ENCODE measurements around the gene DYNC2H1.
"Not testable (repeated sequence)": the region's sequence is repeated elsewhere in the genome, so short reads cannot be mapped to it uniquely, and the experiment has no call there.

DYNC2H1 gene

GRCh38 chr11:103112364-103112763 lies 3.1 kb downstream of the DYNC2H1 start:
- no peak for DNase-seq (ENCODE audit: low spot score)
- no peak for FAIRE-seq

GRCh38 chr11:103114836-103115235 lies 5.6 kb downstream of the DYNC2H1 start:
- FAIRE-seq (no peak), DNase-seq (ENCODE audit: low spot score) (no peak)

GRCh38 chr11:103125462-103125861 lies 16.2 kb downstream of the DYNC2H1 start:
- FAIRE-seq (no peak), DNase-seq (ENCODE audit: low spot score) (no peak)

GRCh38 chr11:103141986-103142385 lies 32.8 kb downstream of the DYNC2H1 start:
- FAIRE-seq; DNase-seq (ENCODE audit: low spot score): not testable (repeated sequence)

GRCh38 chr11:103147627-103148026 lies 38.4 kb downstream of the DYNC2H1 start:
- no peak for DNase-seq (ENCODE audit: low spot score)
- FAIRE-seq = no peak

GRCh38 chr11:103157542-103157941 lies 48.3 kb downstream of the DYNC2H1 start:
- DNase-seq (ENCODE audit: low spot score) (no peak), FAIRE-seq (no peak)

GRCh38 chr11:103164093-103164796 lies 55.0 kb downstream of the DYNC2H1 start:
- FAIRE-seq = no peak

GRCh38 chr11:103167166-103167565 lies 57.9 kb downstream of the DYNC2H1 start:
- FAIRE-seq = no peak
- no peak for DNase-seq (ENCODE audit: low spot score)

More at GRCh38 chr11:103164093-103164796, 55.0 kb downstream of the DYNC2H1 start:
- no peak for DNase-seq (ENCODE audit: low spot score)

- FAIRE-seq (no peak), DNase-seq (ENCODE audit: low spot score) (no peak)
Measured at GRCh38 chr11:103170865-103171264, 61.6 kb downstream of the DYNC2H1 start.

- no peak for FAIRE-seq
- DNase-seq (ENCODE audit: low spot score) = no peak
Measured at GRCh38 chr11:103175461-103176129, 66.4 kb downstream of the DYNC2H1 start.

GRCh38 chr11:103183981-103184611 lies 74.9 kb downstream of the DYNC2H1 start:
- FAIRE-seq = no peak
- no peak for DNase-seq (ENCODE audit: low spot score)

- FAIRE-seq (no peak), DNase-seq (ENCODE audit: low spot score) (peak; percentile 40)
Measured at GRCh38 chr11:103202048-103202651, 92.9 kb downstream of the DYNC2H1 start.

- FAIRE-seq = no peak
- DNase-seq (ENCODE audit: low spot score) = no peak
Measured at GRCh38 chr11:103210543-103210942, 101.3 kb downstream of the DYNC2H1 start.

- FAIRE-seq (no peak), DNase-seq (ENCODE audit: low spot score) (no peak)
Measured at GRCh38 chr11:103215812-103216211, 106.6 kb downstream of the DYNC2H1 start.

GRCh38 chr11:103220133-103220532 lies 110.9 kb downstream of the DYNC2H1 start:
- FAIRE-seq (no peak), DNase-seq (ENCODE audit: low spot score) (no peak)

GRCh38 chr11:103222806-103223205 lies 113.6 kb downstream of the DYNC2H1 start:
- FAIRE-seq (no peak), DNase-seq (ENCODE audit: low spot score) (no peak)

GRCh38 chr11:103228807-103229206 lies 119.6 kb downstream of the DYNC2H1 start:
- DNase-seq (ENCODE audit: low spot score) (no peak), FAIRE-seq (no peak)

- DNase-seq (ENCODE audit: low spot score) (no peak), FAIRE-seq (no peak)
Measured at GRCh38 chr11:103234974-103235373, 125.7 kb downstream of the DYNC2H1 start.

- no peak for FAIRE-seq
Measured at GRCh38 chr11:103241574-103241973, 132.3 kb downstream of the DYNC2H1 start.

GRCh38 chr11:103254123-103254522 lies 144.9 kb downstream of the DYNC2H1 start:
- DNase-seq (ENCODE audit: low spot score) = no peak
- no peak for FAIRE-seq

More at GRCh38 chr11:103241574-103241973, 132.3 kb downstream of the DYNC2H1 start:
- DNase-seq (ENCODE audit: low spot score) = no peak

GRCh38 chr11:103257360-103257759 lies 148.1 kb downstream of the DYNC2H1 start:
- DNase-seq (ENCODE audit: low spot score) = peak; percentile 23
- no peak for FAIRE-seq

Data from urothelium cell line (cell line).